ENCODE measurements around the gene PRKCA.

The PRKCA gene

DNA sequence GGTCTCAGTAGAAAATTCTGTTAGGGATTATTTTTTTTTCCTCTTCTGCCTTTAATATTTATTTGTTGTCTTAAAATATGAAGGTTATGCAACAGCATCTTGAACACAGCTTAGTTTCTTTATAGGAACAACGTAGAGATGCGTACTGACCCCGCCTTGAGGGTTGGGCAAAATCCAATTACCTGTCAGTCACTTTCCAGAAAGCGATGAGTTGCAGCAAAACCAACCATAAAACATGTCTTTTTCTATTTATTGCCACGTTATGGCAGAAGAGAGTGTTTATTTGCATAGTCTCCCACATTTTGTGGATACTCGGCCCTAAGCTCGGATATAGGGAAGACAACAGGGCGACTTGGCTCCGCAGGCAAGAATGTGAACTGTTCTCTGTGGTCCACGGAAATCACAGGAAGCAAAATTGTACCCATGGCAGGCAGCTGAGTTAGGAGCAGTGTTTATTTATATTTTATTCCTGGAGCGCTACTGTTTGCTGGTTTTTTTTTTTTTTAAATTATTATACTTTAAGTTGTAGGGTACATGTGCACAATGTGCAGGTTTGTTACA, 488.2 kb downstream of the PRKCA start:
- H3K4me3 ChIP-seq (ENCODE audit: low read length, poor library complexity, severe bottlenecking), result no peak overlapping the region
- H3K9me2 ChIP-seq (replicated peaks; ENCODE audit: low read depth, low read length), result no peaks in the 10 kb centered on the region
- no peaks in the 10 kb centered on the region for H3K9me3 ChIP-seq (ENCODE audit: insufficient read depth, low read depth, low read length)
- no peaks in the 10 kb centered on the region for H3K4me1 ChIP-seq (ENCODE audit: insufficient read depth, low read length, poor library complexity, severe bottlenecking)
- H3K9ac ChIP-seq (ENCODE audit: low read depth, low read length, poor library complexity, severe bottlenecking), result no peak overlapping the region
- H4K20me1 ChIP-seq (ENCODE audit: insufficient read depth, low read length, poor library complexity, severe bottlenecking), result no peaks in the 10 kb centered on the region
- no peaks in the 10 kb centered on the region for H3K27me3 ChIP-seq (ENCODE audit: insufficient read depth, low read length, poor library complexity, severe bottlenecking)
- H3F3A ChIP-seq (ENCODE audit: low read depth), result no peaks in the 10 kb centered on the region
- H3K79me2 ChIP-seq (ENCODE audit: insufficient read depth, low read length), result no peaks in the 10 kb centered on the region
- no peak for TF ChIP-seq EZH2phosphoT487 (IDR thresholded peaks at IDR 0.05; ENCODE audit: borderline replicate concordance)
- TF ChIP-seq, protein P1, sequence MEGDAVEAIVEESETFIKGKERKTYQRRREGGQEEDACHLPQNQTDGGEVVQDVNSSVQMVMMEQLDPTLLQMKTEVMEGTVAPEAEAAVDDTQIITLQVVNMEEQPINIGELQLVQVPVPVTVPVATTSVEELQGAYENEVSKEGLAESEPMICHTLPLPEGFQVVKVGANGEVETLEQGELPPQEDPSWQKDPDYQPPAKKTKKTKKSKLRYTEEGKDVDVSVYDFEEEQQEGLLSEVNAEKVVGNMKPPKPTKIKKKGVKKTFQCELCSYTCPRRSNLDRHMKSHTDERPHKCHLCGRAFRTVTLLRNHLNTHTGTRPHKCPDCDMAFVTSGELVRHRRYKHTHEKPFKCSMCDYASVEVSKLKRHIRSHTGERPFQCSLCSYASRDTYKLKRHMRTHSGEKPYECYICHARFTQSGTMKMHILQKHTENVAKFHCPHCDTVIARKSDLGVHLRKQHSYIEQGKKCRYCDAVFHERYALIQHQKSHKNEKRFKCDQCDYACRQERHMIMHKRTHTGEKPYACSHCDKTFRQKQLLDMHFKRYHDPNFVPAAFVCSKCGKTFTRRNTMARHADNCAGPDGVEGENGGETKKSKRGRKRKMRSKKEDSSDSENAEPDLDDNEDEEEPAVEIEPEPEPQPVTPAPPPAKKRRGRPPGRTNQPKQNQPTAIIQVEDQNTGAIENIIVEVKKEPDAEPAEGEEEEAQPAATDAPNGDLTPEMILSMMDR (conservative IDR thresholded peaks at IDR 0.05; ENCODE audit: low read length), result no peak
- no peak overlapping the region for H2AFZ ChIP-seq (ENCODE audit: low read length)
- no peaks in the 10 kb centered on the region for H3K36me3 ChIP-seq (ENCODE audit: insufficient read depth, low read length)
- no peak overlapping the region for H3K4me2 ChIP-seq (ENCODE audit: low read depth, low read length, poor library complexity, severe bottlenecking)

DNA sequence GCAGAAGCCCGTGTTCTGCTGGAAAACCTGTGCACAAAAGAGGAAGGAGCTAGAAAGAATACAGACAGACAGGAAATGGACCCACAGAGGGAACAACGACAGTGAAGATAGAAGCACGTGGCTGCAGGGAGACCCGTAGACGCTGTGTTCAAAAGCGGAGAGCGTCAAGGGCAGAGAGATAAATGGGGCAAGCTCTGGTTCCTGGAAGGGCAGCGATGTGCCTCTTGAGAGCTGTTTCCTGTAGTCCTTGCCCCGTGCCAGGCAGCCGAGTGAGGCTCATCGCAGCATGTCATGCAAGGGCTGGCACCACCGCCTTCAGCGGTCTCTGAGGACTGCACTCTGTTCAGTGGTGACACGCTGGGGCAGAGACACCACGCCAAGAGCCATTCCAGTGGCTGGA, 488.9 kb downstream of the PRKCA start:
- no peak overlapping the region for H2AFZ ChIP-seq (ENCODE audit: low read length)
- H3K27me3 ChIP-seq (ENCODE audit: insufficient read depth, low read length, poor library complexity, severe bottlenecking), result no peaks in the 10 kb centered on the region
- H3K36me3 ChIP-seq (ENCODE audit: insufficient read depth, low read length), result no peaks in the 10 kb centered on the region
- H3K4me2 ChIP-seq (ENCODE audit: low read depth, low read length, poor library complexity, severe bottlenecking), result no peak overlapping the region
- no peaks in the 10 kb centered on the region for H3K4me1 ChIP-seq (ENCODE audit: insufficient read depth, low read length, poor library complexity, severe bottlenecking)
- H3K79me2 ChIP-seq (ENCODE audit: insufficient read depth, low read length), result no peaks in the 10 kb centered on the region
- H3K9me2 ChIP-seq (replicated peaks; ENCODE audit: low read depth, low read length), result no peaks in the 10 kb centered on the region
- H3F3A ChIP-seq (ENCODE audit: low read depth), result no peaks in the 10 kb centered on the region
- no peaks in the 10 kb centered on the region for H3K9me3 ChIP-seq (ENCODE audit: insufficient read depth, low read depth, low read length)
- no peak overlapping the region for H3K9ac ChIP-seq (ENCODE audit: low read depth, low read length, poor library complexity, severe bottlenecking)
- H4K20me1 ChIP-seq (ENCODE audit: insufficient read depth, low read length, poor library complexity, severe bottlenecking), result no peaks in the 10 kb centered on the region
- TF ChIP-seq, protein P1 (conservative IDR thresholded peaks at IDR 0.05; ENCODE audit: low read length), result no peak
- TF ChIP-seq EZH2phosphoT487 (IDR thresholded peaks at IDR 0.05; ENCODE audit: borderline replicate concordance), result no peak
- no peak overlapping the region for H3K4me3 ChIP-seq (ENCODE audit: low read length, poor library complexity, severe bottlenecking)

DNA sequence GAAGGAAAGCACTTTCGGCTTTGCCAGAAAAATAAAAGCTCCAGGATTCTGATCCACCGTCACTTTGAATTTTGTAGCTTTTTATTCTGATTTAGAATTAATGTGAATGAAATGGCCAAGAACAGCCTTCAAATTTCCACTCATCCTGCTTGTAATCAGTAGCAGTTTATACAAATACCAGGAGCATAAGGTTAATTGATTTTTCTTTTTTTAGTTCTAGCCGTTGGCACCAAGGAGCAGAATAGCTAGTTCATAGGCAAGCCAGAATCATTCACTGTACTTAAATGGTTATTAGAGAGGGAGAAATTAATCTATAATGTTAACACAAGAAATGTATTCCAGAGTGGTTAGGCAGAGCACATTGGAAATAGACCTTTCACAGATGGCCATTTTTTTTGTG, 491.4 kb downstream of the PRKCA start:
- Histone ChIP-seq H3K4me2 (ENCODE audit: low read depth, low read length, poor library complexity, severe bottlenecking) (no peak overlapping the region), H4K20me1 (ENCODE audit: insufficient read depth, low read length, poor library complexity, severe bottlenecking) (no peaks in the 10 kb centered on the region), H3K9me3 (ENCODE audit: insufficient read depth, low read depth, low read length) (no peaks in the 10 kb centered on the region), H3K27me3 (ENCODE audit: insufficient read depth, low read length, poor library complexity, severe bottlenecking) (no peaks in the 10 kb centered on the region), H2AFZ (ENCODE audit: low read length) (no peak overlapping the region), H3K79me2 (ENCODE audit: insufficient read depth, low read length) (no peaks in the 10 kb centered on the region), H3K4me1 (ENCODE audit: insufficient read depth, low read length, poor library complexity, severe bottlenecking) (no peaks in the 10 kb centered on the region), H3K4me3 (ENCODE audit: low read length, poor library complexity, severe bottlenecking) (no peak overlapping the region), H3F3A (ENCODE audit: low read depth) (no peaks in the 10 kb centered on the region), H3K36me3 (ENCODE audit: insufficient read depth, low read length) (no peaks in the 10 kb centered on the region), H3K9ac (ENCODE audit: low read depth, low read length, poor library complexity, severe bottlenecking) (no peak overlapping the region), H3K9me2 (replicated peaks; ENCODE audit: low read depth, low read length) (no peaks in the 10 kb centered on the region)
- TF ChIP-seq, protein P1 (conservative IDR thresholded peaks at IDR 0.05; ENCODE audit: low read length), result no peak
- no peak for TF ChIP-seq EZH2phosphoT487 (IDR thresholded peaks at IDR 0.05; ENCODE audit: borderline replicate concordance)
